Measurements from ENCODE around the gene TSPAN18. TPM values are rescaled to one million over a fixed set of nuclear protein-coding genes. Genes with fewer than 3 reads are reported as not detected.

TSPAN18 gene
- total and polyA plus RNA-seq, 2 of the 8 experiments (the other 6 are each of a cell fraction or from before 2014, with no cell fraction given), result 5.2 to 10.2 TPM

- FAIRE-seq, result no peak
- peaks cover 0 to 12% (median 10%) of the 10 kb centered on the region in 4 experiments; a peak in 6 of 7 replicates for H3K4me1 ChIP-seq (replicated peaks in 1 of 4; ENCODE audit: control insufficient read depth in 3 of 4, insufficient read depth in 4 of 4, low read length in 3 of 4)
- no peak overlapping the region for H2BK12ac ChIP-seq (ENCODE audit: low read depth, low read length)
- no peak overlapping the region for H3K14ac ChIP-seq (ENCODE audit: insufficient read length)
- no peaks in the 10 kb centered on the region for H3K79me1 ChIP-seq (ENCODE audit: low read depth, low read length)
- no peak for TF ChIP-seq CHD2 (IDR thresholded peaks at IDR 0.05; ENCODE audit: low read length)
- TF ChIP-seq POLR2AphosphoS5 (IDR thresholded peaks at IDR 0.05; ENCODE audit: low read depth, low read length), result no peak
- TF ChIP-seq RAD21 (IDR thresholded peaks at IDR 0.05 in 1 of 2, conservative IDR thresholded peaks at IDR 0.05 in 1 of 2; ENCODE audit: low read depth in 2 of 2, low read length in 2 of 2), result no peak
- TF ChIP-seq TCF12 (IDR thresholded peaks at IDR 0.05; ENCODE audit: low read depth, low read length), result no peak
- TF ChIP-seq TEAD4 (IDR thresholded peaks at IDR 0.05; ENCODE audit: low read depth, low read length), result no peak
- no peak overlapping the region for H2BK15ac ChIP-seq (ENCODE audit: low read length)
- H4K5ac ChIP-seq (ENCODE audit: insufficient read length, low read depth, low read length), result no peak overlapping the region
- no peak overlapping the region for H3K4me2 ChIP-seq (ENCODE audit: insufficient read depth in 1 of 2, low read depth in 2 of 2, low read length in 2 of 2)
- H2BK5ac ChIP-seq (ENCODE audit: low read depth, low read length), result no peak overlapping the region
- no peak overlapping the region for H3K27ac ChIP-seq (ENCODE audit: low read depth, low read length)
- H4K8ac ChIP-seq (ENCODE audit: extremely low read depth, insufficient read depth, low read length), result no peak overlapping the region
- H2BK120ac ChIP-seq (replicated peaks; ENCODE audit: low read depth, low read length), result no peak overlapping the region
- 92% methylated on average over 8 of the region's 8 CpGs; no CpG with 5 or more reads in 1 of the 2 experiments for WGBS, 2 experiments (ENCODE audit: extremely low coverage in 1 of 2, insufficient coverage in 1 of 2, insufficient read length in 1 of 2, insufficient replicate concordance in 2 of 2, low coverage in 1 of 2, low lambda C conversion rate in 2 of 2, missing lambda C conversion rate in 1 of 2)
- no peaks in the 10 kb centered on the region for H3K36me3 ChIP-seq (ENCODE audit: control insufficient read depth in 2 of 4, insufficient read depth in 4 of 4, low read length in 3 of 4)
- H3K23ac ChIP-seq (ENCODE audit: insufficient read length), result no peak overlapping the region
- DNase-seq (ENCODE audit: low read depth in 1 of 2, low spot score in 2 of 2), result no peak
- no peaks in the 10 kb centered on the region for H3K9me3 ChIP-seq (ENCODE audit: insufficient read depth in 2 of 2, low read depth in 1 of 2, low read length in 1 of 2)
- no peak overlapping the region for H2BK20ac ChIP-seq (ENCODE audit: low read length)
- H3K9ac ChIP-seq (replicated peaks in 1 of 4; ENCODE audit: extremely low read depth in 1 of 4, low read depth in 3 of 4, low read length in 3 of 4), result no peak overlapping the region
- H3K79me2 ChIP-seq (ENCODE audit: control insufficient read depth in 1 of 2, insufficient read depth in 2 of 2, low read length in 2 of 2), result no peaks in the 10 kb centered on the region
- no peak overlapping the region for H3K4ac ChIP-seq (replicated peaks; ENCODE audit: insufficient read length, low read depth, low read length)
- no peak overlapping the region for H3K4me3 ChIP-seq (ENCODE audit: extremely low read depth in 1 of 4, insufficient read depth in 2 of 4, low read depth in 3 of 4, low read length in 4 of 4)
- H4K20me1 ChIP-seq (replicated peaks in 1 of 2; ENCODE audit: control insufficient read depth in 1 of 2, insufficient read depth in 2 of 2, low read length in 2 of 2), result no peaks in the 10 kb centered on the region
- H3K27me3 ChIP-seq (replicated peaks in 1 of 4; ENCODE audit: control insufficient read depth in 3 of 4, extremely low read depth in 1 of 4, insufficient read depth in 3 of 4, low read length in 3 of 4), result no peaks in the 10 kb centered on the region
- H3K56ac ChIP-seq (replicated peaks; ENCODE audit: insufficient read length, low read depth, low read length), result no peak overlapping the region
- no peaks in the 10 kb centered on the region for H3K23me2 ChIP-seq (ENCODE audit: low read depth, low read length)
- no peak overlapping the region for H4K91ac ChIP-seq (replicated peaks; ENCODE audit: insufficient read length, low read length)
- H3K18ac ChIP-seq (ENCODE audit: extremely low read depth, low read length), result no peak overlapping the region
- ChIA-PET POLR2A (ENCODE audit: partially characterized antibody) (interaction anchor here (0.9 to 3.7 kb wide), 3 partner anchors 14 to 24 kb away, joined by 3 to 15 read pairs (median 7); no protein-coding TSS in a partner anchor), CTCF (ENCODE audit: partially characterized antibody) (interaction anchor here (0.6 to 24.5 kb wide), 24 partner anchors 12 to 640 kb away, joined by 3 to 1347 read pairs (median 6); no protein-coding TSS in a partner anchor)
- H2AK5ac ChIP-seq (ENCODE audit: low read depth, low read length), result no peak overlapping the region
- H2AFZ ChIP-seq (ENCODE audit: low read length), result no peak overlapping the region
Observed at GRCh38 chr11:44926036-44926435, 199.3 kb downstream of the TSPAN18 start.
